GM19328 (cell line): ENCODE data around the gene AAK1.
"Not testable (repeated sequence)": the region's sequence is repeated elsewhere in the genome, so short reads cannot be mapped to it uniquely, and the experiment has no call there.

ENCODE experiments used
- ATAC-seq: cut with Tn5 transposase; IDR thresholded peaks from one replicate; pipeline ENCODE4 v1.9.1; 2021; ENCODE audit warnings: mild to moderate bottlenecking, moderate library complexity; ENCODE audit not compliant: unreplicated experiment

AAK1 gene

GRCh38 chr2:69643602-69644505, at the start of gene AAK1:
TSS of gene AAK1 (minus strand) at chr2:69643739. CDS start at chr2:69643040, 699 bp downstream.
- ATAC-seq, result peak; percentile 52

- ATAC-seq, result no peak
Measured at GRCh38 chr2:69692424-69692823, 48.9 kb upstream of the AAK1 start.

- ATAC-seq, result no peak
Measured at GRCh38 chr2:69689969-69690368, 46.4 kb upstream of the AAK1 start.

GRCh38 chr2:69689466-69689865, 45.9 kb upstream of the AAK1 start:
- no peak for ATAC-seq

GRCh38 chr2:69687971-69688611, 44.6 kb upstream of the AAK1 start:
- ATAC-seq, result no peak

GRCh38 chr2:69686813-69687212, 43.3 kb upstream of the AAK1 start:
- ATAC-seq, result no peak

- no peak for ATAC-seq
Measured at GRCh38 chr2:69685321-69686048, 41.9 kb upstream of the AAK1 start.

- ATAC-seq, result no peak
Measured at GRCh38 chr2:69683170-69683971, 39.8 kb upstream of the AAK1 start.

GRCh38 chr2:69682525-69682924, 39.0 kb upstream of the AAK1 start:
- no peak for ATAC-seq

GRCh38 chr2:69680001-69680675, 36.6 kb upstream of the AAK1 start:
- no peak for ATAC-seq

GRCh38 chr2:69677914-69678313, 34.4 kb upstream of the AAK1 start:
- no peak for ATAC-seq

GRCh38 chr2:69676146-69676545, 32.6 kb upstream of the AAK1 start:
- ATAC-seq, result no peak

- ATAC-seq, result no peak
Measured at GRCh38 chr2:69674316-69674670, 30.8 kb upstream of the AAK1 start.

GRCh38 chr2:69673098-69673497, 29.6 kb upstream of the AAK1 start:
- not testable (repeated sequence) for ATAC-seq

- no peak for ATAC-seq
Measured at GRCh38 chr2:69669666-69670065, 26.1 kb upstream of the AAK1 start.

- ATAC-seq, result no peak
Measured at GRCh38 chr2:69668598-69668997, 25.1 kb upstream of the AAK1 start.

GRCh38 chr2:69667805-69668382, 24.4 kb upstream of the AAK1 start:
- ATAC-seq, result no peak

GRCh38 chr2:69665152-69665551, 21.6 kb upstream of the AAK1 start:
- no peak for ATAC-seq

- ATAC-seq, result no peak
Measured at GRCh38 chr2:69663860-69664259, 20.3 kb upstream of the AAK1 start.

- ATAC-seq, result not testable (repeated sequence)
Measured at GRCh38 chr2:69662547-69662946, 19.0 kb upstream of the AAK1 start.
